ENCODE results near the gene WDR86.

- TF ChIP-seq POLR2A (IDR thresholded peaks at IDR 0.05; ENCODE audit: low read depth, low read length) (no peak), POLR2AphosphoS5 (IDR thresholded peaks at IDR 0.05; ENCODE audit: low read depth, low read length) (no peak), TAF1 (IDR thresholded peaks at IDR 0.05; ENCODE audit: borderline replicate concordance, low read depth, low read length) (no peak)
These were observed 12.4 kb upstream of the WDR86 start for GRCh38 chr7:151422212-151422611.
